Hepatocyte (in vitro differentiated cells): Measurements from ENCODE around the gene ILRUN.

Source experiments
- CTCF ChIP-seq: fragments of 200-600 bp; sonication (generic); IDR thresholded peaks from 2 replicates; pipeline ENCODE4 v1.5.1; 2016; ENCODE audit warnings: antibody characterized with exemption, mild to moderate bottlenecking; ENCODE audit not compliant: poor library complexity
- EZH2 ChIP-seq: fragments of 200-600 bp; sonication (generic); IDR thresholded peaks from 2 replicates; pipeline ENCODE4 v1.6.1; 2016; ENCODE audit warnings: antibody characterized with exemption, mild to moderate bottlenecking, borderline replicate concordance

GRCh38 chr6:34680802-34681515, 15.6 kb downstream of the ILRUN start:
- TF ChIP-seq CTCF (no peak), EZH2 (no peak)
